GM19043 (cell line): Measurements from ENCODE around the gene PUS7.
"Not testable (repeated sequence)": the region's sequence is repeated elsewhere in the genome, so short reads cannot be mapped to it uniquely, and the experiment has no call there.

Experiments used
- ATAC-seq: cut with Tn5 transposase; IDR thresholded peaks from one replicate; pipeline ENCODE4 v1.9.1; 2021; ENCODE audit warnings: low read depth; ENCODE audit not compliant: unreplicated experiment

Gene PUS7

GRCh38 chr7:105521717-105522463 is at the start of gene PUS7:
Gene PUS7, minus strand, starts transcription at chr7:105522271. Its CDS starts 13,759 bp downstream, at chr7:105508512.
- peak; percentile 84 for ATAC-seq

GRCh38 chr7:105567821-105568220 is 45.8 kb upstream of the PUS7 start:
- ATAC-seq: no peak

- ATAC-seq: no peak
These were observed 45.0 kb upstream of the PUS7 start for GRCh38 chr7:105567024-105567423.

- no peak for ATAC-seq
These were observed 43.1 kb upstream of the PUS7 start for GRCh38 chr7:105565190-105565589.

GRCh38 chr7:105559926-105560325 is 37.9 kb upstream of the PUS7 start:
- ATAC-seq: no peak

GRCh38 chr7:105538339-105538738 is 16.3 kb upstream of the PUS7 start:
- no peak for ATAC-seq

- ATAC-seq: no peak
These were observed 10.8 kb upstream of the PUS7 start for GRCh38 chr7:105532709-105533460.

- peak; percentile 93 for ATAC-seq
These were observed 10.0 kb upstream of the PUS7 start, which contains the start of gene RINT1 for GRCh38 chr7:105531792-105532671. Gene RINT1, plus strand, starts transcription at chr7:105532201. Its CDS starts 115 bp downstream, at chr7:105532316.

- no peak for ATAC-seq
These were observed 8.5 kb upstream of the PUS7 start for GRCh38 chr7:105530546-105530945.

GRCh38 chr7:105530126-105530525 is 8.1 kb upstream of the PUS7 start:
- no peak for ATAC-seq

GRCh38 chr7:105527737-105528136 is 5.7 kb upstream of the PUS7 start:
- not testable (repeated sequence) for ATAC-seq

GRCh38 chr7:105524840-105525239 is 2.8 kb upstream of the PUS7 start:
- no peak for ATAC-seq

GRCh38 chr7:105524423-105524822 is 2.4 kb upstream of the PUS7 start:
- ATAC-seq: not testable (repeated sequence)

GRCh38 chr7:105521027-105521716 is 899 bp downstream of the PUS7 start:
- peak; percentile 30 for ATAC-seq

- not testable (repeated sequence) for ATAC-seq
These were observed 1.5 kb downstream of the PUS7 start for GRCh38 chr7:105520620-105521019.

GRCh38 chr7:105519353-105519752 is 2.7 kb downstream of the PUS7 start:
- ATAC-seq: no peak

- not testable (repeated sequence) for ATAC-seq
These were observed 6.5 kb downstream of the PUS7 start for GRCh38 chr7:105515610-105516009.

- no peak for ATAC-seq
These were observed 9.0 kb downstream of the PUS7 start for GRCh38 chr7:105512926-105513526.

GRCh38 chr7:105512415-105512814 is 9.7 kb downstream of the PUS7 start:
- no peak for ATAC-seq

- no peak for ATAC-seq
These were observed 19.9 kb downstream of the PUS7 start for GRCh38 chr7:105502173-105502572.
